PC-9 (cell line): ENCODE results near the gene PHF21A. TPM values are rescaled to one million over a fixed set of nuclear protein-coding genes. Genes with fewer than 3 reads are reported as not detected.

ENCODE experiments used
- BruUV-seq: library from RNA; stranded (reverse); fragments of 400-500 nt; replicated peaks from 2 replicates; lab custom pipeline; 2021; lab: Mats Ljungman, UMichigan
- CTCF ChIA-PET: fragments of 300-600 bp; sonication (Branson Sonifier 250); formaldehyde crosslinking; loops from one replicate; lab custom pipeline; 2022; ENCODE audit warnings: antibody characterized with exemption; lab: Charles Lee
- POLR2A ChIA-PET: fragments of 300-600 bp; sonication (Branson Sonifier 250); formaldehyde crosslinking; loops from one replicate; lab custom pipeline; 2022; ENCODE audit warnings: antibody characterized with exemption; ENCODE audit not compliant: unreplicated experiment; lab: Charles Lee
- DNase-seq, 2 experiments: peaks; one replicate each; pipeline versions ENCODE4 v3.0.0 to v3.0.0-alpha.2; 2015 to 2022; ENCODE audit warnings: mixed read lengths in 1 of 2
- H2AFZ ChIP-seq: fragments of 200-600 bp; sonication (generic); 2 replicates; pipeline ENCODE4 v1.8.1; 2017; ENCODE audit warnings: antibody characterized with exemption
- H3F3A ChIP-seq: fragments of 200-600 bp; sonication (generic); 2 replicates; pipeline ENCODE4 v1.8.1; 2017; ENCODE audit warnings: antibody characterized with exemption, mild to moderate bottlenecking, low read depth; ENCODE audit not compliant: insufficient read depth
- H3K27ac ChIP-seq: fragments of 200-600 bp; sonication (generic); 2 replicates; pipeline ENCODE4 v1.6.1; 2016; ENCODE audit warnings: mixed run types
- H3K27me3 ChIP-seq: fragments of 200-600 bp; sonication (generic); 2 replicates; pipeline ENCODE4 v1.6.1; 2016; ENCODE audit warnings: low read depth, mixed run types; ENCODE audit not compliant: insufficient read depth
- H3K36me3 ChIP-seq: fragments of 200-600 bp; sonication (generic); 2 replicates; pipeline ENCODE4 v1.6.1; 2016; ENCODE audit warnings: low read depth, mixed run types
- H3K4me1 ChIP-seq: fragments of 200-600 bp; sonication (generic); replicated peaks from 2 replicates; pipeline ENCODE4 v1.6.1; 2016; ENCODE audit warnings: mixed run types; ENCODE audit not compliant: insufficient read depth
- H3K4me2 ChIP-seq: fragments of 200-600 bp; sonication (generic); 2 replicates; pipeline ENCODE4 v1.6.1; 2017; ENCODE audit warnings: mixed run types
- H3K4me3 ChIP-seq: fragments of 200-600 bp; sonication (generic); 2 replicates; pipeline ENCODE4 v1.6.1; 2016; ENCODE audit warnings: mixed run types
- H3K79me2 ChIP-seq: fragments of 200-600 bp; sonication (generic); 2 replicates; pipeline ENCODE4 v1.6.1; 2017; ENCODE audit warnings: low read depth, mixed run types
- H3K9me2 ChIP-seq: fragments of 200-600 bp; sonication (generic); 2 replicates; pipeline ENCODE4 v1.8.1; 2017; ENCODE audit warnings: mild to moderate bottlenecking; ENCODE audit not compliant: insufficient read depth
- H3K9me3 ChIP-seq: fragments of 200-600 bp; sonication (generic); 2 replicates; pipeline ENCODE4 v1.8.1; 2016; ENCODE audit warnings: low read depth; ENCODE audit not compliant: insufficient read depth
- H4K20me1 ChIP-seq: fragments of 200-600 bp; sonication (generic); 2 replicates; pipeline ENCODE4 v1.8.1; 2017; ENCODE audit not compliant: insufficient read depth
- CTCF ChIP-seq: fragments of 200-600 bp; sonication (generic); conservative IDR thresholded peaks from 2 replicates; pipeline ENCODE4 v1.6.1; 2017; ENCODE audit warnings: mixed run types, antibody characterized with exemption, mild to moderate bottlenecking, moderate library complexity
- EZH2 ChIP-seq: fragments of 200-600 bp; sonication (generic); IDR thresholded peaks from 2 replicates; pipeline ENCODE4 v1.8.0; 2017; ENCODE audit warnings: antibody characterized with exemption, low read depth
- intact Hi-C: fragments of 100-400 bp; cut with micrococcal nuclease; formaldehyde crosslinking; loops from one replicate; pipeline ENCODE4 v1.10.0; 2022; ENCODE audit not compliant: unreplicated experiment
- total RNA-seq: library from RNA; stranded (reverse); gene quantifications from 2 replicates; pipeline ENCODE4 v1.2.3, GENCODE V29; 2021

Gene PHF21A
- total RNA-seq, 1 experiment from 2014 or later: 54.3 TPM

GRCh38 chr11:46002189-46002588 is 119.1 kb downstream of the PHF21A start:
- Histone ChIP-seq H3K9me3 (no peaks in the 10 kb centered on the region), H3K36me3 (no peaks in the 10 kb centered on the region), H3F3A (no peaks in the 10 kb centered on the region), H3K9me2 (no peaks in the 10 kb centered on the region), H3K27ac (no peak overlapping the region), H3K27me3 (no peaks in the 10 kb centered on the region), H4K20me1 (peaks cover 37% of the 10 kb centered on the region), H3K4me2 (no peak overlapping the region), H2AFZ (no peak overlapping the region), H3K79me2 (no peaks in the 10 kb centered on the region; the same call in 1 of the 2 replicates), H3K4me1 (no peaks in the 10 kb centered on the region), H3K4me3 (no peak overlapping the region)
- BruUV-seq: no TSS peak
- intact Hi-C loops: no loop called here
- no peak for DNase-seq
- POLR2A ChIA-PET: no interaction called here
- CTCF ChIA-PET: no interaction called here
- TF ChIP-seq EZH2 (no peak), CTCF (no peak)

DNA sequence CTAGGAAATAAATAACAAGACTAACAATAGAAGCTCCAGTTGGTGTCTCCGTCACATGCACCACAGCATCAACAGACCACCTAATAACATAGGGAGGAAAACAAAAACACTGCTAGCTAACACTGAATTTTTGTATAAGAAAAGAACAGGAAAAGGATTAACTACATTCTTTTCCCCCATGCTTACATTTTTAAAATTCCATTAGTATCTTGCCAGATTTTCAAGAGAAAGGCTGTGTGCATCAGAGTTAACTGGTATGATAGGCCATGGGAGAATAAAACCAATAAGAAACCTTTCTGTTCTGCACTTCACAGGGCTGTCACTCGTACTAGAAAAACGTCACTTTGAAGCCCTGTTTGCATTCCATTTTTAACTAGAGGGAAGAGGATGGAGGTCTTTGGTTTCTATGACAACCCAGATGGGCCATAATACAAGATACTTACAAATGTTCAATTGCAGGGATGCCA is 119.8 kb downstream of the PHF21A start:
- POLR2A ChIA-PET: no interaction called here
- Histone ChIP-seq H2AFZ (no peak overlapping the region), H3K79me2 (no peaks in the 10 kb centered on the region; the same call in 1 of the 2 replicates), H3K27me3 (no peaks in the 10 kb centered on the region), H3K4me3 (no peak overlapping the region), H3K27ac (no peak overlapping the region), H3F3A (no peaks in the 10 kb centered on the region), H3K4me2 (no peak overlapping the region), H3K9me3 (no peaks in the 10 kb centered on the region), H4K20me1 (peaks cover 40% of the 10 kb centered on the region), H3K4me1 (no peaks in the 10 kb centered on the region), H3K9me2 (no peaks in the 10 kb centered on the region), H3K36me3 (no peaks in the 10 kb centered on the region)
- CTCF ChIA-PET: no interaction called here
- intact Hi-C loops: no loop called here
- no peak for DNase-seq
- BruUV-seq: no TSS peak
- TF ChIP-seq CTCF (no peak; the same call in 1 of the 2 replicates), EZH2 (no peak)

- Histone ChIP-seq H3K4me2 (no peak overlapping the region), H3K79me2 (no peaks in the 10 kb centered on the region), H3K9me2 (no peaks in the 10 kb centered on the region), H3K36me3 (no peaks in the 10 kb centered on the region), H3K4me1 (no peaks in the 10 kb centered on the region), H3F3A (no peaks in the 10 kb centered on the region), H4K20me1 (peaks cover 25% of the 10 kb centered on the region), H3K27me3 (no peaks in the 10 kb centered on the region), H3K27ac (no peak overlapping the region), H2AFZ (no peak overlapping the region), H3K4me3 (no peak overlapping the region), H3K9me3 (no peaks in the 10 kb centered on the region)
- TF ChIP-seq CTCF (no peak), EZH2 (no peak)
- POLR2A ChIA-PET: no interaction called here
- CTCF ChIA-PET: no interaction called here
- DNase-seq: no peak
- intact Hi-C loops: loop anchor here (10.0 kb wide), 1 partner anchor 57 kb away; no protein-coding TSS in a partner anchor
- no TSS peak for BruUV-seq
These were observed 123.7 kb downstream of the PHF21A start for GRCh38 chr11:45997599-45997998.
